H1 (cell line): ENCODE measurements around the gene PREX1.

Experiments used
- BACH1 ChIP-seq: IDR thresholded peaks from 2 replicates; pipeline ENCODE4 v1.6.1; 2012; ENCODE audit warnings: low read length, improper control_type of control experiment
- CREB1 ChIP-seq: IDR thresholded peaks from 2 replicates; pipeline ENCODE4 v1.6.1; 2012; ENCODE audit warnings: inconsistent platforms
- EP300 ChIP-seq, 2 experiments: IDR thresholded peaks; 1 replicate in 1 of 2; 2 replicates in 1 of 2; pipeline ENCODE4 v1.6.1; 2011 to 2012; ENCODE audit warnings: low read depth in 2 of 2, low read length in 2 of 2, mild to moderate bottlenecking in 2 of 2, borderline replicate concordance in 1 of 2, inconsistent platforms in 1 of 2, moderate library complexity in 1 of 2
- EZH2 ChIP-seq: fragments of 200-600 bp; sonication (generic); IDR thresholded peaks from 2 replicates; pipeline ENCODE4 v1.7.1; 2012; ENCODE audit warnings: low read depth, mild to moderate bottlenecking, moderate library complexity, low read length, inconsistent platforms; ENCODE audit not compliant: severe bottlenecking
- GABPA ChIP-seq: IDR thresholded peaks from 2 replicates; pipeline ENCODE4 v1.6.1; 2011; ENCODE audit warnings: mild to moderate bottlenecking, low read length, moderate library complexity, borderline replicate concordance; ENCODE audit not compliant: insufficient read depth
- JUND ChIP-seq: IDR thresholded peaks from 2 replicates; pipeline ENCODE4 v1.6.1; 2011; ENCODE audit warnings: mild to moderate bottlenecking, improper control_type of control experiment, low read length
- KDM1A ChIP-seq: fragments of 200-600, 300-600 bp; sonication (generic); IDR thresholded peaks from 2 replicates; pipeline ENCODE4 v1.7.1; 2016; ENCODE audit warnings: mild to moderate bottlenecking, low read length, borderline replicate concordance
- MAFK ChIP-seq: IDR thresholded peaks from 2 replicates; pipeline ENCODE4 v1.6.1; 2012; ENCODE audit warnings: low read depth, mild to moderate bottlenecking, improper control_type of control experiment, low read length
- POLR2A ChIP-seq, 2 experiments: IDR thresholded peaks; 1 replicate in 1 of 2; 2 replicates in 1 of 2; pipeline ENCODE4 v1.6.1; 2011; ENCODE audit warnings: low read depth in 2 of 2, low read length in 2 of 2, mild to moderate bottlenecking in 2 of 2; ENCODE audit errors: control extremely low read depth in 1 of 2
- POLR2AphosphoS5 ChIP-seq: IDR thresholded peaks from 2 replicates; pipeline ENCODE4 v1.6.1; 2011; ENCODE audit warnings: low read depth, low read length
- RAD21 ChIP-seq, 2 experiments: IDR thresholded peaks in 1 of 2; conservative IDR thresholded peaks in 1 of 2; 2 replicates each; pipeline ENCODE4 v1.6.1; 2011; ENCODE audit warnings: low read depth in 2 of 2, low read length in 2 of 2, improper control_type of control experiment in 1 of 2, inconsistent platforms in 1 of 2, mild to moderate bottlenecking in 1 of 2, moderate library complexity in 1 of 2
- SAP30 ChIP-seq: fragments of 300-600 bp; sonication (generic); IDR thresholded peaks from 2 replicates; pipeline ENCODE4 v1.7.1; 2012; ENCODE audit warnings: low read length, moderate library complexity, mild to moderate bottlenecking, inconsistent platforms; ENCODE audit not compliant: insufficient read depth, insufficient replicate concordance
- SIRT6 ChIP-seq: IDR thresholded peaks from one replicate; pipeline ENCODE4 v1.7.1; 2012; ENCODE audit warnings: low read length, inconsistent platforms
- SP1 ChIP-seq: IDR thresholded peaks from 2 replicates; pipeline ENCODE4 v1.6.1; 2011; ENCODE audit warnings: low read depth, low read length

- no peak for TF ChIP-seq RAD21 (IDR thresholded peaks at IDR 0.05 in 1 of 2, conservative IDR thresholded peaks at IDR 0.05 in 1 of 2; ENCODE audit: low read depth in 2 of 2, low read length in 2 of 2)
- no peak for TF ChIP-seq EP300 (IDR thresholded peaks at IDR 0.05; ENCODE audit: borderline replicate concordance in 1 of 2, low read depth in 2 of 2, low read length in 2 of 2)
- TF ChIP-seq JUND = no peak
- TF ChIP-seq MAFK = no peak
- TF ChIP-seq CREB1 = no peak
- no peak for TF ChIP-seq SP1
- no peak for TF ChIP-seq POLR2A (IDR thresholded peaks at IDR 0.05; ENCODE audit: control extremely low read depth in 1 of 2, low read depth in 2 of 2, low read length in 2 of 2)
- TF ChIP-seq SIRT6 = no peak
- no peak for TF ChIP-seq GABPA
- TF ChIP-seq KDM1A = no peak
- TF ChIP-seq BACH1 = no peak
- TF ChIP-seq SAP30 = no peak
- TF ChIP-seq POLR2AphosphoS5 = no peak
- no peak for TF ChIP-seq EZH2
These were observed 215.5 kb downstream of the PREX1 start for GRCh38 chr20:48612335-48612734.
